NB4 (cell line): Measurements from ENCODE around the gene DOP1B.

Experiments used
- DNase-seq: peaks from one replicate; pipeline ENCODE4 v3.0.0; 2010; ENCODE audit warnings: low read depth
- H3K4me3 ChIP-seq: one replicate; pipeline ENCODE4 v1.5.1; 2011; ENCODE audit warnings: mild to moderate bottlenecking, low read depth, low read length, moderate library complexity
- MYC ChIP-seq: IDR thresholded peaks from 2 replicates; pipeline ENCODE4 v1.6.1; 2011; ENCODE audit warnings: low read depth, low read length
- POLR2A ChIP-seq: IDR thresholded peaks from 2 replicates; pipeline ENCODE4 v1.6.1; 2011; ENCODE audit warnings: mild to moderate bottlenecking; ENCODE audit not compliant: insufficient read length; ENCODE audit errors: extremely low read depth
- TF ChIP-seq, protein P1 (sequence below): IDR thresholded peaks from 2 replicates; pipeline ENCODE4 v1.6.1; 2011; ENCODE audit warnings: low read depth, low read length
- TF ChIP-seq, protein P2 (sequence below): IDR thresholded peaks from one replicate; pipeline ENCODE4 v1.5.1; 2012; ENCODE audit warnings: low read depth, low read length

Gene DOP1B

DNA sequence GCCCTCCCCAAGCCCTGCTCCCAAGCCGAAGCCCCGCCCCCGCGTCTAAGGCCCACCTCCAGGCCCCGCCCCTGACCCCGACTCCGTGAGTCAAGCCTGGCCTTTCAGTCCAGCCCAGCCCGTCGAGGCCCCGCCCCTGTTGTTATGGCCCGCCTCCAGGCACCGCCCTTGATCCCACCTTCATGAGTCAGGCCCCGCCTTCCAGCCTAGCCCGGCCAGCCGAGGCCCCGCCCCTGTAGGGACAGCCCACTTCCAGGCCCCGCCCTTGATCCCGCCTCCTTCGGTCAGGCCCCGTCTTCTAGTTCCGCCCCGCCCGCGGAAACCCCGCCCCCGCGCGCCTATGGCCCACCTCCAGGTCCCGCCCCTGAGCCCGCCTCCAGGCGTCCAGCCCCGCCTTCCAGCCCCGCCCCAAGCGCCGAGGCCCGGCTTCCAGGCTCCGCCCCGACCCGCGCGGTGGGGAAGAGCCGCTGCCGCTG, 247 bp upstream of the DOP1B start:
- peak overlapping the region; percentile 86 for H3K4me3 ChIP-seq
- DNase-seq: peak; percentile 97

DNA sequence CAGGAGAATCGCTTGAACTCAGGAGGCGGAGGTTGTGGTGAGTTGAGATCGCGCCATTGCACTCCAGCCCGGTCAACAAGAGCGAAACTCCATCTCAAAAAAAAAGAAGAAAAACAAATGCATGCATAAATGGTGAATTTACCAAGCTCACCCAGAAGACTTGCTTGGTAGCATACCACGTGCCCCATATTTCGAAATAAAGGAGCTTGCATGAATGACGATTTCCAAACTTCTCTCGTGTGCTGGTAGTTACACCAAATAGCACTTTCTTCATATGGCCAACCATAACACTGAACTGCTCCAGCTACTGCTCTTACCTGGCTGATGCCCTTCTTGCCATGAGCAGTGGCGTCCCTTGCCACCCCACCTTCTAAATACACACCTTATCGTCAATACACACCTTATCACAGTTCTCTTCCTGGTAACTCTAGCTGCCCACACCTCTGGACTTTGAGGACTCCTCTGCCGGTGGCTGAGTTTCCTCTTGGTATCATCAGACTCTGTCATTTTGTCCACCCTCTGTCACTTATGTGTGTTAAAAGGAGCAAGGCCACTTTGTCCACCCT, 2.8 kb downstream of the DOP1B start:
- DNase-seq: peak; percentile 89
- TF ChIP-seq MYC (peak; percentile 80), POLR2A (no peak)
- TF ChIP-seq, protein P1, sequence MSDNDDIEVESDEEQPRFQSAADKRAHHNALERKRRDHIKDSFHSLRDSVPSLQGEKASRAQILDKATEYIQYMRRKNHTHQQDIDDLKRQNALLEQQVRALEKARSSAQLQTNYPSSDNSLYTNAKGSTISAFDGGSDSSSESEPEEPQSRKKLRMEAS: peak; percentile 96
- TF ChIP-seq, protein P2, sequence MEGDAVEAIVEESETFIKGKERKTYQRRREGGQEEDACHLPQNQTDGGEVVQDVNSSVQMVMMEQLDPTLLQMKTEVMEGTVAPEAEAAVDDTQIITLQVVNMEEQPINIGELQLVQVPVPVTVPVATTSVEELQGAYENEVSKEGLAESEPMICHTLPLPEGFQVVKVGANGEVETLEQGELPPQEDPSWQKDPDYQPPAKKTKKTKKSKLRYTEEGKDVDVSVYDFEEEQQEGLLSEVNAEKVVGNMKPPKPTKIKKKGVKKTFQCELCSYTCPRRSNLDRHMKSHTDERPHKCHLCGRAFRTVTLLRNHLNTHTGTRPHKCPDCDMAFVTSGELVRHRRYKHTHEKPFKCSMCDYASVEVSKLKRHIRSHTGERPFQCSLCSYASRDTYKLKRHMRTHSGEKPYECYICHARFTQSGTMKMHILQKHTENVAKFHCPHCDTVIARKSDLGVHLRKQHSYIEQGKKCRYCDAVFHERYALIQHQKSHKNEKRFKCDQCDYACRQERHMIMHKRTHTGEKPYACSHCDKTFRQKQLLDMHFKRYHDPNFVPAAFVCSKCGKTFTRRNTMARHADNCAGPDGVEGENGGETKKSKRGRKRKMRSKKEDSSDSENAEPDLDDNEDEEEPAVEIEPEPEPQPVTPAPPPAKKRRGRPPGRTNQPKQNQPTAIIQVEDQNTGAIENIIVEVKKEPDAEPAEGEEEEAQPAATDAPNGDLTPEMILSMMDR: no peak
- H3K4me3 ChIP-seq: peak overlapping the region; percentile 29

More for the DNA sequence above, 247 bp upstream of the DOP1B start:
- no peak for TF ChIP-seq POLR2A
- TF ChIP-seq, protein P1: no peak
- TF ChIP-seq, protein P2: no peak
- no peak; the same call in 1 of the 2 replicates for TF ChIP-seq MYC

DNA sequence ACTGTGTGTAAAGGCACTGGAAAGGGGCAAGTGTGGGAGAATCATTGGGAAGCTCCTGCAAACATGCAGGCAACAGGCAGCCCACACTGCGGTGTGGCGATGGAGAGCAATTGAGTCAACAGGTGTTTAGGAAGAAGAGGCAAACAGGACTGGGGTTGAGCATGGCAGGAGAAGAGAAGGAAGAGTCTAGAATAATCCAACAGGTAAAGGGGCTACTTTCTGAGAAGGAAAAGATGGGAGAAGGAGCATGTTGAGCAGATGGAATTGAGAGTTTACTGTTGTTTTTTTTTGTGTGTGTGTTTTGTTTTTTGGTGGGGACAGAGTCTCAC, 4.2 kb downstream of the DOP1B start:
- TF ChIP-seq, protein P1: no peak
- TF ChIP-seq MYC (no peak), POLR2A (no peak)
- TF ChIP-seq, protein P2: no peak
- no peak overlapping the region for H3K4me3 ChIP-seq
- DNase-seq: no peak

DNA sequence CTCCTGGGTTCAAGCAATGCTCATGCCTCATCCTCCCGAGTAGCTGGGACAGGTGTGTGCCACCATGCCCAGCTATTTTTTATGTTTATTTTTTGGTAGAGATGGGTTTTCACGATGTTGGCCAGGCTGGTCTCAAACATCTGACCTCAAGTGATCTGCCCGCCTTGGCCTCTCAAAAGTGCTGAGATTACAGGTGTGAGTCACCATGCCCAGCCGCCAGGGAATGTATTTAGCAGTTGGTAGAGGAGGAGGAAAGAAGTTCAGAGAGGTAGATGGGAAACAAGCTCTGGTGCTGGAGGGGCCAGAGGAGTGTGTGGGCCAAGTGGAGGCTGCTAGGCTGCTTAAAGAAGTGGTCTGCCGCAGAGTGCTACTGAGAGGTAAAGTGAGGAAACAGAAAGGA, 6.0 kb downstream of the DOP1B start:
- DNase-seq: no peak
- TF ChIP-seq MYC (no peak), POLR2A (no peak)
- TF ChIP-seq, protein P1: no peak
- TF ChIP-seq, protein P2: no peak
- H3K4me3 ChIP-seq: no peak overlapping the region

DNA sequence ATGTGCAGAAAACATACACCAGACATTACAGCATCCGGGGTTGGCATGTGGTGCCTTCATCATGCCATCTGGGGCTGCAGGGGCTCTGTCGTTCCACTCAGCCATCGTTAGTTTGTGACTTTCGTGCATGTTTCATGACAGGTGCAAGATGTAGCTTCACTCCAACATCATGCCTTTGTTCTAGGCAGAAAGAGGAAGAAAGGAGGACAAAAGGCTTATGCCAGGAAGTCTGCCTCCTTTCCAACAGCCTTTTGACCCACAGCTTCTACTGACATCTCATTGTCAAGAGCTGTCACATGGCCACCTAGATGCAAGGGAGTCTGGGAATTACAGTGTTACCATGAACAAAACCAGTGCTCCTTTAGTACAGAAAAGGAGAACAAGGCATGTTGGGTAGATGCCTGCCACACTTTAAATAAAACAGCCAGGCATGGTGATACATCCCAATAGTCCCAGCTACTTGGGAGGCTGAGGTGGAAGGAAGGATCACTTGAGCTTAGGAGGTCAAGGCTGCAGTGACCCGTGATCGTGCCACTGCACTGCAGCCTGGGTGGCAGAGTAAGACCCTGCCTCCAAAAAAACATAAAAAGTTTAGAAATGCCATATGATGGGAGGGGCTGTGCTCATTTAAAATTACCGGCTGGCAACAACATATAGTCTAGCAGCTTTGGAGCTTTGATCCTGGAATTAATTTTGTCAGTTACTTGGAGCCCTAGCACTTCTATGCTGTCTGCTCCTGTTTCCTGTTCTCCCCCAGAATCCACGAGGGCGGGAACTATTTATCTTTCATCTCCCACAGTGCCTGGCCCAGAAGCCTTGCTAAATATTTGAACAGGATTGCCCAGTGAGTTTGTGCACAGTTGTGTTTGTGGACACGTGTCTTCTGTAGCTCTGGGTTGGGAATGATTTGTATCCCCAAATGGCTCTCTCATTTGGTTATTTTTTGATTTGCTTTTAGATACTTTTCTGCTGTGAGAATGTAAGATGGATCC, 7.4 kb downstream of the DOP1B start:
- H3K4me3 ChIP-seq: peak overlapping the region; percentile 10
- peak; percentile 80 for DNase-seq
- TF ChIP-seq, protein P2: no peak
- TF ChIP-seq, protein P1: peak; percentile 81
- peak; percentile 65 for TF ChIP-seq MYC
